GM18519 (cell line): Measurements from ENCODE around the gene TAF1.
A peak's percentile ranks its signal among the peaks of the same experiment; 100 is the strongest.
"Not testable (repeated sequence)": the region's sequence is repeated elsewhere in the genome, so short reads cannot be mapped to it uniquely, and the experiment has no call there.

ENCODE experiments used
- ATAC-seq: cut with Tn5 transposase; IDR thresholded peaks from one replicate; pipeline ENCODE4 v1.9.1; 2021; ENCODE audit warnings: mild to moderate bottlenecking, moderate library complexity; ENCODE audit not compliant: unreplicated experiment, low FRiP score

TAF1 gene

GRCh38 chrX:71365875-71366673, at the start of gene TAF1:
TSS of gene TAF1 (plus strand) at chrX:71366357. CDS start at chrX:71366375, 18 bp downstream.
- peak; percentile 90 for ATAC-seq

- not testable (repeated sequence) for ATAC-seq
Measured at GRCh38 chrX:71316959-71317358, 49.2 kb upstream of the TAF1 start.

- ATAC-seq: no peak
Measured at GRCh38 chrX:71320126-71320525, 46.0 kb upstream of the TAF1 start.

GRCh38 chrX:71321731-71322130, 44.4 kb upstream of the TAF1 start:
- ATAC-seq: no peak

GRCh38 chrX:71324452-71324851, 41.7 kb upstream of the TAF1 start:
- not testable (repeated sequence) for ATAC-seq

- ATAC-seq: no peak
Measured at GRCh38 chrX:71326394-71326793, 39.8 kb upstream of the TAF1 start.

GRCh38 chrX:71349151-71349665, 16.9 kb upstream of the TAF1 start:
- ATAC-seq: not testable (repeated sequence)

GRCh38 chrX:71349867-71350266, 16.3 kb upstream of the TAF1 start:
- not testable (repeated sequence) for ATAC-seq

- not testable (repeated sequence) for ATAC-seq
Measured at GRCh38 chrX:71352439-71352838, 13.7 kb upstream of the TAF1 start.

GRCh38 chrX:71364221-71364620, 1.9 kb upstream of the TAF1 start:
- no peak for ATAC-seq

GRCh38 chrX:71365356-71365874, 742 bp upstream of the TAF1 start:
- ATAC-seq: no peak

- no peak for ATAC-seq
Measured at GRCh38 chrX:71366674-71367256, 608 bp downstream of the TAF1 start.

- no peak for ATAC-seq
Measured at GRCh38 chrX:71367396-71367795, 1.2 kb downstream of the TAF1 start.

GRCh38 chrX:71372388-71372787, 6.2 kb downstream of the TAF1 start:
- no peak for ATAC-seq

GRCh38 chrX:71378732-71379131, 12.6 kb downstream of the TAF1 start:
- ATAC-seq: no peak

- not testable (repeated sequence) for ATAC-seq
Measured at GRCh38 chrX:71391725-71392124, 25.6 kb downstream of the TAF1 start.

- ATAC-seq: no peak
Measured at GRCh38 chrX:71393919-71394318, 27.8 kb downstream of the TAF1 start.

- ATAC-seq: no peak
Measured at GRCh38 chrX:71396576-71396975, 30.4 kb downstream of the TAF1 start.

- ATAC-seq: no peak
Measured at GRCh38 chrX:71400710-71401109, 34.6 kb downstream of the TAF1 start.

GRCh38 chrX:71416260-71416659, 50.1 kb downstream of the TAF1 start:
- not testable (repeated sequence) for ATAC-seq

GRCh38 chrX:71420686-71421085, 54.5 kb downstream of the TAF1 start:
- ATAC-seq: no peak

- no peak for ATAC-seq
Measured at GRCh38 chrX:71432733-71433132, 66.6 kb downstream of the TAF1 start.
